NCI-H526 (cell line): ENCODE measurements around the gene ARAF.
"Not testable (repeated sequence)": the region's sequence is repeated elsewhere in the genome, so short reads cannot be mapped to it uniquely, and the experiment has no call there.

ENCODE experiments used
- DNase-seq, 2 experiments: peaks; one replicate each; lab custom pipeline; 2025; lab: John Stamatoyannopoulos, UW

ARAF gene

DNA sequence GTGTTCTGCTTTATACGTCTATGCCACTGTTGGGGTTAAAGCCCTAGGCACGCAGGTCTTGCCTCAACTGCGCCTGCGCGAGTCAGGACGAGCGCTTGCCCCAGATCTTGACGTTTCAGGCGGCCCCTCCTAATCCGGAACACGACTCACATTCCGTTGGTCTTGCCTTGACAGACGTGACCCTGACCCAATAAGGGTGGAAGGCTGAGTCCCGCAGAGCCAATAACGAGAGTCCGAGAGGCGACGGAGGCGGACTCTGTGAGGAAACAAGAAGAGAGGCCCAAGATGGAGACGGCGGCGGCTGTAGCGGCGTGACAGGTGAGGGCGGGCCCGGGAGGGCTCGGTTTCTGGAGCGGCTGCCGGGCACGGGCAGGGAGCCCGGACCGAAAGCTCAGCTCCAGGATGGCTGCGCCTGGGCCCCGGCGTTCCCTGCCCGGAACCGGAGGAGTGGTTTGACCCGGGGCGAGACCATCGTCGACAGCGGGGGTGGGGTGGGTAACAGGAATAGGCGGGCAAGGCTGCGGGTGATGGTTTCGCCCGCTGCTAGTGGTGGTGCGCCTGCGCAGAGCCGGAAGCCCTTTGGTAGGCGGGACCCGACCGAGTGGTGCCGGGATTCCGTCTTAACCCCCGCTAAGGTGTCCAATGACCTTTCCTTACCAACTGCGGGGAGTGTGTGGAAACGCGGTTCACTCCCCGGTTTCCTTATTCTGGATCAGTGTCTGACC is at the start of gene ARAF:
Gene ARAF (plus strand): TSS at position 272 of the 725 bp plus-strand sequence. CDS start 1,763 bp downstream, outside the sequence.
- DNase-seq = peak; percentile 98 to 99

DNA sequence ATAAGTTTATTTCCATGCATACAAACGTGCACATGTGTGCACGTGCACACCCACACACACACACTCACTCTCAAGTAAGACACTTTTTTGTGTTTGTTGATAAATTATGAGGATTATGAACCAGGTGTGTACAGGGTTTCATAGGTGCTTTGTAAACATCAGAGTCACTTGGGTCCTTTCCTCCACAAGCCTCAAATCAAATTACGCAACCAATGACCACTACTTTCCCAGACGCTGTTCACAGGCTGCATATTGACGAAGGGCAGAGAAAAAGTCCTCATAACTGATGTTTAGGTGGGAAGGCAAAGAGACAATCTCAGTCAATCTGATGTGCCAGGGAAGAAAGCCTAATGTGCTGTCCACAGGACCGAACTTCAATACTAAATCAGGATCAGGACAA is 48.6 kb upstream of the ARAF start:
- DNase-seq = not testable (repeated sequence)

DNA sequence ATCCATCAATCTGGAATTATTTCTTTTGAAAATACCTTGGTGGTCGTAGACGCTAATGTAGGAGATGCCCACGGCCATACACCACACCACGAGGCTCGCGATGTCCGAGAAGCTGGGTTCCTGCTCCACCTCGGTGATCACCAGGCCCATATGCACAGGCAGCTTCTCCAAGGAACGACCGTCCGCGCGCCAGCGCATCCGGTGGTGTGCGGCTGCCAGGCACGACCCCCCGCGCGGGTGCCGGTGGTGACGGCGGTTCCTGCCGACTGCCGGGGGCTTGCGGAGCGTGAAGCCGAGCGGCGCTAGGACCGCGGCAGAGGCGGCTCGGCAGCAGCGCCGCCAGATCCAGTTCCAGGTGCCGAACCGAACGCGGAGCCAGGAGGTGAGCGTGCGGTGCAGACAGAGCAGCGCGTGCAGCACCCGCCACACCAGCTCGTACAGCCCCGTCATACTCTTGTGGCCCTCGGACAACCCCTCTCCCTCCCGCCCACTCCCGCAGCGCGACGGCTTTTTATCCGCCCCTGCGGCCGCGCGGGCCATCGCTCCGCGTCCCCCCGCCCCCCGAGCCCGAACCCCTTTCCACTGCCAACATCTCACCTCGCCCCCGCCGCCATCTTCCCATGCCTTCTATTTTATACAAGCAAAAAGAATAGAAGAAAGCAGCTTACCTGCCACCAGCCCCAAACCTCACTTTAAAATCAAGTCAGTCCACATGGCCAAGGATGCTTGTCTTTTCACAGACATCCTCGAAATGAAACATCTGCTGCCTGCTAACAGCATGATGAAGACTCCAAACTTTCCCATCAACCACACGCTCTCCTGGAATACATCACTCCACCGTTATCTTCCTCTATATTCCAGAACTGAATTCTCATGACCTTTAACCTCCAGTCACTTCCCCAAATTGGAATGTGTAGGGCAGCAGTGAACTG is 47.7 kb upstream of the ARAF start:
- peak in 1 of 2 experiments; percentile 22 for DNase-seq

DNA sequence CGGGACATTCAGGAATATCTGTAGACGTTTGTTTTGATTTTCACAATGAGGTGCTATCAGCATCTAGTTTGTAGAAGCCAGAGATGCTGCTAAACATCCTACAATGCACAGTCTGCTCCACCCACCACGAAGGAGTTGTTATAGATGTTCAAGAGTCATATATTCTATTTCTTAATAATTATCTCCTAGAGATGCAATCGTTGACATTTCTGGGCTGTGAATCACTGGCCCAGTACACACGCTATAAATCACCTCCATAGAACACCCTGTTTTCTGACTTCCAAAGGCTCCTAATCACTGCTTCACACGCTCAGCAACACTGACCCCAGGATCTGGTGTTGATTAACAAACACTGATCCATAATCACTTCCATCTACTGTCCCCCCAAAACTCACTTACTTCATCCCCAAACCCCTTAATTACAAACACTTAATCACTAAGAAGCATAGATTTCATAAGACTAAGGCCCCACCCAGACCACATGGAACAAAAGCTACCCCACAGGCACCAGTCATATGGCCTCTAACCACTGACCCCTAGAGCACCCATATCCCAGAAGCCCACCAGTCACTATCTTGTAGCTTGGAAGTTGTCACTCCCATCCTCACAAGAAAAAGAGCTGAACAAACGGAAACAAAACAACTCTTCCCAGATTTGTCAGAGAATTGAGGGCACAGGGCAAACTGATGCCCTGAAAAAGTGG is 46.3 kb upstream of the ARAF start:
- DNase-seq = no peak

DNA sequence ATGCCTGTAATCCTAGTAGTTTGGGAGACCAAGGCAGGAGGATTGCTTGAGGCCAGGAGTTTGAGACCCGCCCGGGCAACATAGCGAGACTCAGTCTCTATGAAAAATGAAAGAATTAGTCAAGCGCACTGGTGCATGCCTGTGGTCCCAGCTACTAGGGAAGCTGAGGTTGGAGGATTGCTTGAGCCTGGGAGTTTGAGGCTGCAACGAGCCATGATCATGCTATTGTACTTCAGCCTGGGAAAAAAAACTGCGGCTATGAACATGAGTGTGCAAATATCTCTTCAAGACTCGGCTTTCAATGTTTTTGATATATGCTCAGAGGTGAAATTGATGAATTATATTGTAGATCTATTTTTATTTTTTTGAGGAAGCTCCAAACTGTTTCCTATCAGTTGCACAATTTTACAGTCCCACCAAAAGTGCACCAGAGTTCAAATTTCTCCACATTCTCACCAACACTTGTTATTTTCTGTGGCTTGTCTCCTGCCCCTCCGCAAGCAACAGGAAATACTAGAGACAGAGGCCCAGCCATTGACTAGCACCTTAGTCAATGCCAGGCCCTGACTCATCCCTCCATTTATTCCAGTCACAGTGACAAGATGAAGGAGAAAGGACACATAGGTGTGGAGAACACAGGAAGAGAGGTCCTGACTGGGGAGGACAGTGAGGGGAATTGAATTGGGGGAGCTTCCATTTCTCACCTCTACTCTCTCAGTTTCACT is 44.9 kb upstream of the ARAF start:
- DNase-seq = no peak

DNA sequence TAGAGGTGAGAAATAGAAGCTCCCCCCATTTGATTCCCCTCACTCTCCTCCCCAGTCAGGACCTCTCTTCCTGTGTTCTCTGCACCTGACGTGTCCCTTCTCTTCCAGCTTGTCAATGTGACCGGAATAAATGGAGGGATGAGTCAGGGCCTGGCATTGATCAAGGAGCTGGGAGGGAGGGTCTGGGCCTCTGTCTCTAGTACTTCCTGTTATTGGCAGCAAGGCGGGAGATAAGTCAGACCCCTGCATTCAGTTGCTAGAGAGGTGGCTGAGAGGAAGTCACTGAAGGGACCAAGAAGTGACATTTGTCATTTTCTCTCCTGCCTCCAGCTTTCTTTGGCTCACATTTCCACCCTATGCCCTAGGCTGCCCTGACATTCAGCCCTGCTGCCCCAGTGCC is 42.9 kb upstream of the ARAF start:
- no peak for DNase-seq

DNA sequence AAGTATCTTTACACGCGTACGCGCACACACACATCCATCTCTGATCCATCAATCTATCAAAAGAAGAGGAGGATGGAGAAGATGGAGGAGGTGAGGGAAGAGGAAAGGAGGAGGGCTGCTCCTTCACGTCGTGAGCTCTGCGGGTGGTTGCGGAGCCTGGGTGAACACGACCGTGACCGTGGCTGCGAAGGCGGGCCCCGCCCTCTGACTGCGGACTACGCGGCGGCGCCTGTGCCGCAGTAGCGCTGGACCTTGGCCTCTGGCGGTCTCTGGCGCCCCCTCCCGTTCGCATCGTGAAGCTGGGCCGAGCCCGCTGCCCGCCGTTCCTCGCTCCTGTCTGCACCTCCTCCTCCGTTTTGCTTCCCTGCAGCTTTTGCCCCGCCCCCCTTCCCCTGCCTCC is 37.7 kb upstream of the ARAF start:
- DNase-seq = peak; percentile 47 to 86

DNA sequence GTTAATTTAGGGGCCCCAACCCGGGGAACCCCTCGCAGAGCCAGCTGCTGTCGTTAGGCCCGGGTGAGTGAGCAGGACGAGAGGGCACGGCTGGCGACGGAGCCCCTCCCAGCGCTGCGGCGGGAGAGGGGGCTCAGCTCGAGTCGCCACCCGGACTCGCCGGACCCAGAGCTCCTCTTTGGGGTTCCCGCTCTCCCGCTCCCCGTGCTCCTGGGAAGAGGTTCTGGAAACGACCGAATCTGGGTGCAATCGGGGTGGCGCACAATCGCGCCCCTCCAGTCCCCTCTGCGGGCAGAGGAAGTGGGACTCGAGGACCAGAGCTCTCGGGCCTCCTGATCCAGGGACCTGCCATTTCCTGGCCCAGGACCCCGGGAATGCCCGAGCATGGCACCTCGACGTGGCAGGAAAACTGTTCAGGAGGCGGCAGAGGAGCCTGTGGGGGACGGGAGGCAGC is 37.3 kb upstream of the ARAF start:
- DNase-seq = peak in 1 of 2 experiments; percentile 34

DNA sequence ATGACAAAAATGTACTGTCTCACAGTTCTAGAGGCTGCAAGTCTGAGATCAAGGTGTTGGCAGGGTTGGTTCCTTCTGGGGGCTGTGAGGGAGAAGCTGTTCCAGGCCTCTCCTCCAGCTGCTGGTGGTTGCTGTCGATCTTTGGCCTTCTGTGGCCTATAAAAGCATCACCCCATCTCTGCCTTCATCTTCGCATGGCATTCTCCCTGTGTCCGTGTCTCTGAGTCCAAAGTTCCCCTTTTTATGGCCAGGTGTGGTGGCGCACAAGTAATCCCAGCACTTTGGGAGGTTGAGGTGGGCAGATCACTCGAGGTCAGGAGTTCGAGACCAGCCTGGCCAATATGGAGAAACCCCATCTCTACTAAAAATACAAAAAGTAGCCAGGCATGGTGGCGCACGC is 31.5 kb upstream of the ARAF start:
- no peak for DNase-seq

DNA sequence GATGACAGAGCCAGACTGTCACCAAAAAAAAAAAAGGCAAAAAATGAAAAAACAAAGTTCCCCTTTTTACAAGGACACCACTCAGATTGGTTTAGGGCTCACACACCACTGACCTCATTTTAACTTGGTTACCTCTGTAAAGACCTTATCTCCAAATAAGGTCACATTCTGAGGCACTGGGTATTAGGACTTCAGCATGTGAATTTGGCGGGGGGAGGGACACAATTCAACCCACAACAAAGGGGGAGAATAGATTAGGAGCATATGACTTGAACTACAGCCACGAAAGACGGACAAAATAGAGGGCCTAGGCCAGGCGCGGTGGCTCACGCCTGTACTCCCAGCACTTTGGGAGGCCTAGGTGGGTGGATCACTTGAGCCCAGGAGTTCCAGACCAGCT is 31.0 kb upstream of the ARAF start:
- DNase-seq = no peak

DNA sequence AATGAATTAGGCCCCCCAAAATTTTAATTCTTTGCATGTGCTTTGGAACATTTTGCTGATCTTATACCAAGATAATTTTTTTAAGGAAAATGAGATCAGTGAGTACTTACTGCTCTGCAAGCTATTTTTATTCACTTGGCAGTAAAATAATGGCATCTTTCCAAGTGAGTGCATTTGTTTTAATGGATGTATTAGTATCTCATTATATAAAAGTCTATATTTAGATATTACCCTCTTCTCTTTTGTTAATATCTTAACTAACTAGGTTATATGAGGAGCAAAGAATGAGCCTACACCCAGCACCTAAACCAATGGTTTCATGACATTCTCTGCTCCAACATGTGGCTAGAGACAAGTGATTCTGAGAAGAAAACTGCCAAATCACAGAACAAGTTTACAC is 21.1 kb upstream of the ARAF start:
- no peak for DNase-seq

DNA sequence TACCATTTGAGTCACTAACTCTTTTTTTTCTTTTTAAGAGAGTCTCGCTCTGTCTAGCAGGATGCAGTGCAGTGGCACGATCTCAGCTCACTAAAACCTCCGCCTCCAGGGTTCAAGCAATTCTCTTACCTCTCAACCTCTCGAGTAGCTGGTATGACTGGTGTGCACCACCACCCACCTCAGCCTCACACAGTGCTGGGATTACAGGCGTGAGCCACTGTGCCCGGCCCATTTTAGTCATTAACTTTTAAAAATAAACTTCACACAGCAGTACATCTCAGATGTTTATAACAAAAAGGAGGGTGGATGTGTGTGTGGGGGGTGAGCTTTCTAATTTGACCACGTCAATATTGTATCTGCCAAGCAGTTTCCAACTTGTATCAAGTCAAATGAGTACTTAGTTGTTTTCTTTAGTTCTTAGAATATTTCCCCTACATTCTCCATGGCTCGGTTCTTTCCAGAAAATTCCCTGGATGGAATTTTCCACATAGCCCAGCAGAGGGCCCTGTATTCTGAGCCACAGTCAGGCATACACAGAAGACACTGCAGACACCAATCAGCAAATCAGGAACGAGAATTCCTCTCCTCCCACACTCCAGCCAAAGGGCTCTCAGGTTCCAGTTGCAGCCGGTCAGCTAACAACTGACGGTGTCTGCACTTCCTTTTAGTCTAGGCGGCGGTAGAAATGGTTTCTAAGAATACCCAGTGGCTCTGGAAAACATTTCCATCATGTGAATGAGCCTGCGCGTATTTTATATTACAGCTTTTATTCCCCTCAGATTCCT is 20.1 kb upstream of the ARAF start:
- DNase-seq = peak; percentile 87 to 90

DNA sequence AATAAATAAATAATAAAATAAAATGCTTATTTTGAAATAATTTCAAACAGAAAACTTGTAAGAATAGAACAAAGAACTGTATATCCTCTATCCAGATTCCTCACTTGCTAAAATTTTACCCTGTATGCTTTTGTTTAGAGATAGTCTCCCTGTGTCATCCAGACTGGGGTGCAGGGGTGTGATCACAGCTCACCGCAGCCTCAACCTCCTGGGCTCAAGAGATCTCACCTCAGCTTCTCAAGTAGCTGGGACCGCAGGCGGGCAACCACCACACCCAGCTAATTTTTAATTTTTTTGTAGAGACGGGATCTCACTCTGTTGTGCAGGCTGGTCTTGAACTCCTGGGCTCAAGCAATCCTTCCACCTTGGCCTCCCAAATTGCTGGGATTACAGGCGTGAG is 17.5 kb upstream of the ARAF start:
- no peak for DNase-seq

DNA sequence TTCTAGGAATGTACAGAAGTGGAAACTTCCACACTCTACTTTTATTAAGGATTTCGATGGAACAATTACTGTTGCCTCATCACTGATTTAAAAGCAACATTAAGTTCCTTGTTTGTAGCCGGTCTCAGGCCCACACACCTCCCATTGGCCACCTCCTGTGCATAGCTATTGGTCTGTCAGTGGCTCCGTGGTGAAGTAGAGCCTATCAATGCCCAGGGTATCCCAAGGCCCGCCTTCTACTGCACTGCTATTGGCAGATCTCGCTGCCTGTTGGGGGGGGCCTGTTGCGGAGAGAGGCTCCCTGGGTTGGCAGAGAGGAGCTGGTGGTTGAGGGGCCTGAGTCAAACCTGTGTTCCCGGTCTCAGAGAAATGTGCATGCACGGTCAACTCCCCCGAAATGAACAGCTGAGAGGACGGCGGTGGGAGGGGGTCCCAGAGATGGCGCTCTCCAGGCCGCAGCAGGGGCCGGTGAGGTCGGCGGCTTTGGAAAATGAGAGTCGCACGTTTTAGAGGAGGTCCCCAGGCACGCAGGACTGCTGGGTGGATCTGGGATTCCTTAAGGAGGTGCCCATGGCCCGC is 4.9 kb upstream of the ARAF start:
- no peak for DNase-seq

DNA sequence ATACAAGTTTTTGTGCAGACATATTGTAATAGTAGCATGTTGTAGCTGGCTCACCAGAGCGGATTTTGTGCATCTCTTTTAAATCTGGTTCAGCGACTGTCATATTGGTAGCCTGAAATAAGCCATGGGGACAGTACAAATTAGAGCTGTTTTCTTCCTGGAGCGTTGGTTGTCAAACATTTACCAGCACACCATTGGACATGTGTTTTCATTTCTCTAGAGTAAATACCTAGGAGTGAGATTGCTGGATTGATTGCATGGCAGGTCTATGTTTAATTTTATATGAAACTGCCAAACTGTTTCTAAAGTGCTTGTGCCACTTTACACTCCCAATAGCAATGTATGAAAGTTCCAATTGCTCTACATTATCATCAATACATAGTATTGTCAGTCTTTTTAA is 2.6 kb upstream of the ARAF start:
- no peak for DNase-seq

DNA sequence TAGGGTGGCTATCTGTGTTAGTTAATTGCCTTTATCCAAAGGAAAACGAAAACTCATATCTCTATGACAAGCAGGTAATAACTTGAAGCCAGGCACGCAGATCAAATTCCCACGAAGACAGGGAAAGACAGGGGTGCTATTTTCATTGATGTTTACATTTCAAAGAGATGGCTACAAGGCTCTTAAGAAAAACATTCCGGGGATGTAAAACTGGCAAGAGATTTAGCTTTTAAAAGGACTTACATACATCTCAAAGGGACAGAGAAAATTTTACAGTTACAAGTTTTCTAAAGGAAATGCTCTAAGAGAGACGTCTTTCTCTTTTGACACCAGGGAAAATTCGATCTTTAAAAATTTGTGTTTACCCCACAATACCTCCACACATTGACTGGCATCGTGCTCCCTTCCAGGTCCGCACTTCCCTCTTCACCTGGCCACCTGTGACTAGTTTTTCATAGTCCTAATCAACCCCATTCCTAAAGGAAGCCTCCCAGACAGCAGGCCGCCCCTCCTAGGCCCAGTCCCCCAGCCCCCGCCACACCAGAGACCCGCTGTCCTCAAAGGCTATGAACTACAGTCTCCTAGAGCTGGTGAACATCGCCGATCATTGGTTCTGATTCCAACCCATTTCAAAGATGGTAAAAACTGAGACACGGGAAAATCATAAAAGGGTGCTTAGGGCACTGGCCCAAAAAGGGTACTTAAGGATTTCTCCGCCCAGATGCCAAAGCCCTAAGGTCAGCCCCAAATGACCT is 649 bp upstream of the ARAF start:
- no peak for DNase-seq

DNA sequence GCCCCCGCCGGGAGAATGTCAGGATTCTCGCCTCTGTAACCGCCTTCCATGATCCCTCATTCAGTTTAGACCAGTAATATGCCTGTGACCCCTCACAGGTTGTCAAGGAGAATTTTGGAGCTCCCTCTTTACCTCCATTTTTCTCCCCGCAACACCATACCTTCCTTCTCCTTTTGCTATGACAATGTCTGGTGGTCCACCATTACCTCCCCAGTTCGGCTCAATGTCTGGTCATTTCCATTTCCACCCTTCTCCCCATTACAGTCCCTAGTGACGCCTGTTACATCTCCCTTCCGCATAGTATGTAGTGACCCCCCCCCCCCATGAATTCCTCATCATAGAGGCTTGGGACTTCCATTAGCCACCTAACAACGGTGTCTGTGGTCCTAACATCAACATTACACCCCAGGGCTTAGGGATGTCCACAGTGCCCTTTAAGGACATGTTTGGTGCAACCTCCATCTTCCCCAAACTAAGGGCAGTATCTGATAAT is 700 bp downstream of the ARAF start:
- DNase-seq = no peak

DNA sequence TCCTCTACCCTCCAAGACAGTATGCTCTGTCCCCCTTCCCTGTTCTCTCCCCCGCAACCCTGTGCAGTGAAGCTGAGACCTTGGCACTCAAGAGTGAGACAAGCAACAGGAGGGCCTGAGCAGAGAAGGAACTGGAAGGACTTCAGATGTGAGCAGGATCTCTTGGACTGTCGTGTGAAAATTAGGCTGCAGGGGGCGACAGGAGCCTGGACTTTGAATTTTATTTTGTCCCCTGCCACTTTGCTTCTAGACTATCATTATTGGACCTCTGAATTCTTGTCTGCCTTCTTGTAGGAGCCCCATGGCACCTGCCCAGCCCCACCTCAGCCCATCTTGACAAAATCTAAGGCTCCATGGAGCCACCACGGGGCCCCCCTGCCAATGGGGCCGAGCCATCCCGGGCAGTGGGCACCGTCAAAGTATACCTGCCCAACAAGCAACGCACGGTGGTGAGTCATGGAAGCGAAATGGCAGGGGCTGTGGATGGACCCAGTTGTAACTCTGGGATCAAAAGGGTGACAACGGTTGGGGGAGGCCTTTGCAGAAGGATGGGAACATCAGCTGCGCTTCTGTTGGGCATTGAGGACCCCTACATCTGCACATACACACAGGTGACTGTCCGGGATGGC is 1.7 kb downstream of the ARAF start:
- peak in 1 of 2 experiments; percentile 16 for DNase-seq

DNA sequence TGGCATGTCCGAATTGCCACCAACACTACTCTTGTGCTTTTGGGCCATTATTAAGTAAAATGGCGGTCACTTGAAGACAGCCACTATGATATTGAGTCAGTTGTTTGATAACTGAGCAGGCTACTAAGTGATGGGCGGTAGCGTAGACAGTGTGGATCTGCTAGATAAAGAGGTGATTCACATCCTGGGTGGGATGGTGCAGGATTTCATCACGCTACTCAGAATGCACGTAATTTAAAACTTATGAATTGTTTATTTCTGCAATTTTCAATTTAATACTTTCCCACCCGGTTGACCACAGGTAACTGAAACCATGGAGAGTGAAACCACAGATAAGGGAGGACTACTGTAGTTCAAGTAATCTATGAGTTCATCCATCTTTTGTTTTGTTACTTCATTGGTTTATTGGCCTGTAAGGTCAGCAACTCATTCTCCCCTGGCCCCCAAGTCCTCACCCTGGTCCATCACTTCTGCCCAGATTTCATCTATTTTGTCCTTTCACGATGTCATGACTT is 2.9 kb downstream of the ARAF start:
- DNase-seq = no peak
